ENCODE data around the gene DLX3.

DLX3 gene

GRCh38 chr17:49979748-49980479 is 15.1 kb downstream of the DLX3 start:
- no peak for TF ChIP-seq EZH2phosphoT487 (conservative IDR thresholded peaks at IDR 0.05; ENCODE audit: low read length)
- no peak for TF ChIP-seq CTCF (IDR thresholded peaks at IDR 0.05; ENCODE audit: insufficient read depth, low read length, poor library complexity, severe bottlenecking)
- H4K20me1 ChIP-seq (ENCODE audit: low read depth, low read length): no peaks in the 10 kb centered on the region
- H3K36me3 ChIP-seq (ENCODE audit: low read length): no peaks in the 10 kb centered on the region
- H3K9me2 ChIP-seq (replicated peaks; ENCODE audit: insufficient read depth, low read length): no peaks in the 10 kb centered on the region
- H3K27ac ChIP-seq (ENCODE audit: low read depth, low read length): no peak overlapping the region
- H3F3A ChIP-seq (ENCODE audit: insufficient read depth): no peaks in the 10 kb centered on the region
- H2AFZ ChIP-seq (ENCODE audit: low read depth, low read length, severe bottlenecking): no peak overlapping the region
- H3K4me3 ChIP-seq (ENCODE audit: insufficient read depth, low read length, poor library complexity, severe bottlenecking): no peak overlapping the region
- H3K79me2 ChIP-seq (ENCODE audit: insufficient read depth, low read length): no peaks in the 10 kb centered on the region
- no peak overlapping the region for H3K4me2 ChIP-seq (ENCODE audit: low read depth, low read length, poor library complexity, severe bottlenecking)
- no peaks in the 10 kb centered on the region for H3K27me3 ChIP-seq (ENCODE audit: low read length)
- H3K9ac ChIP-seq (ENCODE audit: low read length): no peak overlapping the region
- no peaks in the 10 kb centered on the region for H3K9me3 ChIP-seq (ENCODE audit: insufficient read depth, low read length)

GRCh38 chr17:49978501-49978900 is 16.5 kb downstream of the DLX3 start:
- H3K9me2 ChIP-seq (replicated peaks; ENCODE audit: insufficient read depth, low read length): no peaks in the 10 kb centered on the region
- H4K20me1 ChIP-seq (ENCODE audit: low read depth, low read length): no peaks in the 10 kb centered on the region
- no peaks in the 10 kb centered on the region for H3K27me3 ChIP-seq (ENCODE audit: low read length)
- H3K9me3 ChIP-seq (ENCODE audit: insufficient read depth, low read length): no peaks in the 10 kb centered on the region
- H3F3A ChIP-seq (ENCODE audit: insufficient read depth): no peaks in the 10 kb centered on the region
- no peak overlapping the region for H3K4me3 ChIP-seq (ENCODE audit: insufficient read depth, low read length, poor library complexity, severe bottlenecking)
- H3K9ac ChIP-seq (ENCODE audit: low read length): no peak overlapping the region
- no peaks in the 10 kb centered on the region for H3K36me3 ChIP-seq (ENCODE audit: low read length)
- H3K79me2 ChIP-seq (ENCODE audit: insufficient read depth, low read length): no peaks in the 10 kb centered on the region
- TF ChIP-seq CTCF (IDR thresholded peaks at IDR 0.05; ENCODE audit: insufficient read depth, low read length, poor library complexity, severe bottlenecking) (no peak), EZH2phosphoT487 (conservative IDR thresholded peaks at IDR 0.05; ENCODE audit: low read length) (no peak)
- no peak overlapping the region for H3K4me2 ChIP-seq (ENCODE audit: low read depth, low read length, poor library complexity, severe bottlenecking)
- no peak overlapping the region for H2AFZ ChIP-seq (ENCODE audit: low read depth, low read length, severe bottlenecking)
- no peak overlapping the region for H3K27ac ChIP-seq (ENCODE audit: low read depth, low read length)

GRCh38 chr17:49977463-49978389 is 17.3 kb downstream of the DLX3 start:
- H3K4me2 ChIP-seq (ENCODE audit: low read depth, low read length, poor library complexity, severe bottlenecking): no peak overlapping the region
- TF ChIP-seq EZH2phosphoT487 (conservative IDR thresholded peaks at IDR 0.05; ENCODE audit: low read length) (no peak), CTCF (IDR thresholded peaks at IDR 0.05; ENCODE audit: insufficient read depth, low read length, poor library complexity, severe bottlenecking) (no peak)
- H3K9me2 ChIP-seq (replicated peaks; ENCODE audit: insufficient read depth, low read length): no peaks in the 10 kb centered on the region
- H3K4me3 ChIP-seq (ENCODE audit: insufficient read depth, low read length, poor library complexity, severe bottlenecking): no peak overlapping the region
- H3K79me2 ChIP-seq (ENCODE audit: insufficient read depth, low read length): no peaks in the 10 kb centered on the region
- H4K20me1 ChIP-seq (ENCODE audit: low read depth, low read length): no peaks in the 10 kb centered on the region
- no peaks in the 10 kb centered on the region for H3K9me3 ChIP-seq (ENCODE audit: insufficient read depth, low read length)
- no peak overlapping the region for H3K27ac ChIP-seq (ENCODE audit: low read depth, low read length)
- H3K27me3 ChIP-seq (ENCODE audit: low read length): no peaks in the 10 kb centered on the region
- H2AFZ ChIP-seq (ENCODE audit: low read depth, low read length, severe bottlenecking): no peak overlapping the region
- H3K9ac ChIP-seq (ENCODE audit: low read length): no peak overlapping the region
- no peaks in the 10 kb centered on the region for H3F3A ChIP-seq (ENCODE audit: insufficient read depth)
- no peaks in the 10 kb centered on the region for H3K36me3 ChIP-seq (ENCODE audit: low read length)

Measured in SU-DHL-6 (cell line).